Measurements from ENCODE around the gene AFTPH. TPM values are rescaled to one million over a fixed set of nuclear protein-coding genes. Genes with fewer than 3 reads are reported as not detected.

The AFTPH gene
- polyA plus RNA-seq, 3 donors = 22.3 to 28.6 (median 28.4) TPM

DNA sequence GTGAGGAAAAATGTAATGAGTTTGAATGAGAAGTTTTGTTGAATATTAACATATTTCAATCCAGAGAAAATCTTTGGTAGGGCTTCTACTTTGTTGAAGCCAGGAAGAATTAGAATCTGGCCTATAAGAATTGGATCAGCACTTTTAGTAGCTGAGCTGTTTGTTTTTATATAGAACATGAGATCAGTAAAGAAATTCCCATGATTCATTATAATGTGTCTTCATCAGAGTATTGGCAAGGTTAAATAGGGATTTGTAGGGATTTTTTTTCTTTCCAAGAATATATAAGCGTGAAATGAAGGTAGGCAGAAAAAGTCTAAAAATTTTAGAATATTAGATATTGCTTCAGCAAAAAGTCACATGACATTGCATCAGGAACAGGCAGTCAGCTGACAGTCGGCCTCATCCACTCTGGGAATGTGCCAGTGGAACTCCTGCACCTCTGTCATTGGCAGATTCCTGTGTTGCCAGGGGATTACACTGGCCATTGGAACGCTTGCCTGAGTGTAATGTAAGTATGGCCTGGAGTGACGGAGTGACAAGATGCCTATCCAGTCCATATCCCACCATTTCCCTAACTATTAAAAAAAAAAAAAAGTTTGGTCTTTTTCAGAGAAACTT, 69.0 kb downstream of the AFTPH start:
- H3K4me3 ChIP-seq (replicated peaks in 1 of 3; ENCODE audit: low read depth in 2 of 3, low read length in 3 of 3) = no peak overlapping the region
- Mint-ChIP-seq H3K27ac (no peak overlapping the region), H3K4me1 (peaks cover 2% of the 10 kb centered on the region)

More for the DNA sequence above, 69.0 kb downstream of the AFTPH start:
- H3K9ac ChIP-seq (ENCODE audit: insufficient read depth, low read length, poor library complexity, severe bottlenecking) = no peak overlapping the region
- no peaks in the 10 kb centered on the region for H3K27me3 ChIP-seq (ENCODE audit: control insufficient read depth in 2 of 2, insufficient read depth in 2 of 2, low read length in 2 of 2)
- no peak overlapping the region for H3K4me3 Mint-ChIP-seq
- H3K27ac ChIP-seq (ENCODE audit: low read depth in 1 of 2, low read length in 2 of 2) = no peak overlapping the region
- intact Hi-C loops (cut with micrococcal nuclease) = no loop called here
- TF ChIP-seq CTCF (IDR thresholded peaks at IDR 0.05) = no peak
- H3K36me3 ChIP-seq (replicated peaks in 1 of 2; ENCODE audit: control insufficient read depth in 1 of 2, insufficient read depth in 2 of 2, low read length in 2 of 2) = peaks cover 45 to 58% of the 10 kb centered on the region in 2 donors
- H3K9me3 ChIP-seq (replicated peaks in 1 of 2; ENCODE audit: control insufficient read depth in 1 of 2, insufficient read depth in 1 of 2, low read length in 2 of 2) = no peaks in the 10 kb centered on the region
- no peak for DNase-seq
- no peaks in the 10 kb centered on the region for H3K9me3 Mint-ChIP-seq
- no peak overlapping the region for H2AFZ ChIP-seq (ENCODE audit: insufficient read depth, low read depth, low read length, poor library complexity, severe bottlenecking)
- H3K36me3 Mint-ChIP-seq = peaks cover 48 to 56% of the 10 kb centered on the region in 2 donors
- peaks cover 0 to 3% (median 0%) of the 10 kb centered on the region in 3 donors for H3K27me3 Mint-ChIP-seq (ENCODE audit: low read depth in 3 of 3)
- H4K20me1 ChIP-seq (ENCODE audit: insufficient read depth, low read length) = peaks cover 8% of the 10 kb centered on the region
- peaks cover under 1% of the 10 kb centered on the region in 2 donors for H3K4me1 ChIP-seq (ENCODE audit: control insufficient read depth in 1 of 2, insufficient read depth in 2 of 2, low read length in 2 of 2)
- no peak overlapping the region for H3K4me2 ChIP-seq (replicated peaks; ENCODE audit: extremely low read depth, low read length, poor library complexity, severe bottlenecking)
- H3K79me2 ChIP-seq (ENCODE audit: insufficient read depth, low read length) = peaks cover 10% of the 10 kb centered on the region
- 50% methylated on average over 1 of the region's 4 CpGs for WGBS (ENCODE audit: insufficient coverage)
